Measurements from ENCODE around the gene COL10A1.

Gene COL10A1

GRCh38 chr6:116156405-116157326 is 30.7 kb upstream of the COL10A1 start:
- Histone ChIP-seq H3K9ac (ENCODE audit: low read length) (no peak overlapping the region), H3K27me3 (ENCODE audit: control insufficient read depth in 1 of 2, insufficient read depth in 2 of 2, low read length in 2 of 2) (no peaks in the 10 kb centered on the region), H3K27ac (ENCODE audit: low read depth, low read length) (no peak overlapping the region), H3K9me3 (ENCODE audit: low read length) (no peaks in the 10 kb centered on the region), H3K4me3 (ENCODE audit: low read depth in 1 of 2, low read length in 2 of 2) (no peak overlapping the region), H3K4me1 (ENCODE audit: insufficient read depth, low read length) (no peaks in the 10 kb centered on the region), H3K36me3 (ENCODE audit: insufficient read depth, low read length) (no peaks in the 10 kb centered on the region)

DNA sequence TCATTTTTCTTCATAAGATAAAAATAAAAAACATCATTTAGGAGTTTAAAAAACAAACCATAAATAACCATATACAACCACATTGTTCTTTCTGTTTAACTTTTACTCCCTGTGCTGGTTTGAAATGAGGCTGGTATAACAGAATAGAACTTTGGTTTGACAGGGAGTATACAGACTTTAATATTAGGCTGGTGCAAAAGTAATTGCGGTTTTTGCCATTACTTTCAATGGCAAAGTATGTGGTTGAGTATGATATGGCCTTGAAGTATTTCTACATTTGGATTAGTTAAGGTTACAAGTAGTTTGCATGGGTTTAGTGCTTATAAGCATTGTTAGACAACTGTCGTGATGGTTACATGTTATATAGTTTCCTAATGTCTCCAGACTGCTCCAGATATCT is 29.0 kb upstream of the COL10A1 start:
- H3K4me3 ChIP-seq (ENCODE audit: low read depth in 1 of 2, low read length in 2 of 2) = no peak overlapping the region
- H3K36me3 ChIP-seq (ENCODE audit: insufficient read depth, low read length) = no peaks in the 10 kb centered on the region
- no peak overlapping the region for H3K9ac ChIP-seq (ENCODE audit: low read length)
- no peak overlapping the region for H3K27ac ChIP-seq (ENCODE audit: low read depth, low read length)
- no peaks in the 10 kb centered on the region for H3K4me1 ChIP-seq (ENCODE audit: insufficient read depth, low read length)
- H3K27me3 ChIP-seq (ENCODE audit: control insufficient read depth in 1 of 2, insufficient read depth in 2 of 2, low read length in 2 of 2) = no peaks in the 10 kb centered on the region
- H3K9me3 ChIP-seq (ENCODE audit: low read length) = no peaks in the 10 kb centered on the region

- Histone ChIP-seq H3K9me3 (ENCODE audit: low read length) (no peaks in the 10 kb centered on the region), H3K36me3 (ENCODE audit: insufficient read depth, low read length) (no peaks in the 10 kb centered on the region), H3K4me1 (ENCODE audit: insufficient read depth, low read length) (no peaks in the 10 kb centered on the region), H3K27me3 (ENCODE audit: control insufficient read depth in 1 of 2, insufficient read depth in 2 of 2, low read length in 2 of 2) (no peaks in the 10 kb centered on the region), H3K4me3 (ENCODE audit: low read depth in 1 of 2, low read length in 2 of 2) (no peak overlapping the region), H3K9ac (ENCODE audit: low read length) (no peak overlapping the region), H3K27ac (ENCODE audit: low read depth, low read length) (no peak overlapping the region)
These were observed 26.7 kb upstream of the COL10A1 start for GRCh38 chr6:116152620-116153019.

GRCh38 chr6:116145803-116146675 is 20.1 kb upstream of the COL10A1 start:
- no peaks in the 10 kb centered on the region for H3K36me3 ChIP-seq (ENCODE audit: insufficient read depth, low read length)
- H3K27me3 ChIP-seq (ENCODE audit: control insufficient read depth in 1 of 2, insufficient read depth in 2 of 2, low read length in 2 of 2) = no peaks in the 10 kb centered on the region
- no peak overlapping the region for H3K27ac ChIP-seq (ENCODE audit: low read depth, low read length)
- H3K4me1 ChIP-seq (ENCODE audit: insufficient read depth, low read length) = no peaks in the 10 kb centered on the region
- no peak overlapping the region for H3K4me3 ChIP-seq (ENCODE audit: low read depth in 1 of 2, low read length in 2 of 2)
- no peaks in the 10 kb centered on the region for H3K9me3 ChIP-seq (ENCODE audit: low read length)
- H3K9ac ChIP-seq (ENCODE audit: low read length) = no peak overlapping the region

DNA sequence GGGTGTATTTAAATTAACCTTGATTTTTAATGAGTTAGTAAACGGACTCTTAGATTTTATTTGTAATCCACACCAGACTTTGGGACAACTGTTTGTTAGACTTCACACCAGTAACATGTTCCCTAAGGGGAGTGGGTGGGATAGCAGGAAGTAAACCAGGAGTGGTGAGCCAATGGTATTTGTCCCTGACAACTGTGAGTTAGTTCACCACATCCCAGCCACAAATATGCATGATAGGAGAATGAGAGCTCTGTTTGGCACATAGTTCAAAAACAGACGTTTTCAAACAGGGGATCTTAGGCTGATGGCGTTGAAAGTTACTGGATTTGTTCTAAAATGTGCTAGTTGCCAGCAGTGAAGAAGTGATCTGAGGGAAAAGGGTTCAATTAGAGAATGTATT is 18.7 kb upstream of the COL10A1 start:
- Histone ChIP-seq H3K9ac (ENCODE audit: low read length) (no peak overlapping the region), H3K9me3 (ENCODE audit: low read length) (no peaks in the 10 kb centered on the region), H3K4me3 (ENCODE audit: low read depth in 1 of 2, low read length in 2 of 2) (no peak overlapping the region), H3K27ac (ENCODE audit: low read depth, low read length) (no peak overlapping the region), H3K27me3 (ENCODE audit: control insufficient read depth in 1 of 2, insufficient read depth in 2 of 2, low read length in 2 of 2) (no peaks in the 10 kb centered on the region), H3K36me3 (ENCODE audit: insufficient read depth, low read length) (no peaks in the 10 kb centered on the region), H3K4me1 (ENCODE audit: insufficient read depth, low read length) (no peaks in the 10 kb centered on the region)

GRCh38 chr6:116139917-116140316 is 14.0 kb upstream of the COL10A1 start:
- no peak overlapping the region for H3K4me3 ChIP-seq (ENCODE audit: low read depth in 1 of 2, low read length in 2 of 2)
- H3K27me3 ChIP-seq (ENCODE audit: control insufficient read depth in 1 of 2, insufficient read depth in 2 of 2, low read length in 2 of 2) = no peaks in the 10 kb centered on the region
- H3K9me3 ChIP-seq (ENCODE audit: low read length) = no peaks in the 10 kb centered on the region

DNA sequence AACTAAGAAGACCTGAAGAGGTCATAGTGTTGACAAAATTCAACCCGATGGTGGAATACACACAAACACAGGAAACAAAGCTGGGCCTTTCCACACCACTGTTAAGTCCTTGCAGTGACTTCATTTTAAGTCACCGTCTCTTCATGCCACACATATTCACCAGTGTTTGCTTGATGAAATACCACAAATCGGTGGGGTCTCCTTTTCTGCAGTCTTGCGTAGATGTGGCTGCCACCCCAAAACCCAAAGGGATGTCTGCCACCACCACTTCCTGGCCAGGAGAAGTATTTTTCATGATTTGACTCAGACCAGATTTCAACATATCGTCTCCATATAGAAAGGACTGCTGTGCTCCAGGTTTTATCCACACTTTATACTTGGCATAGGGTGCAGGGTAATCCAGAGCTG is 11.0 kb upstream of the COL10A1 start:
- Histone ChIP-seq H3K27me3 (ENCODE audit: control insufficient read depth in 1 of 2, insufficient read depth in 2 of 2, low read length in 2 of 2) (no peaks in the 10 kb centered on the region), H3K36me3 (ENCODE audit: insufficient read depth, low read length) (no peaks in the 10 kb centered on the region), H3K9ac (ENCODE audit: low read length) (no peak overlapping the region), H3K27ac (ENCODE audit: low read depth, low read length) (no peak overlapping the region), H3K9me3 (ENCODE audit: low read length) (no peaks in the 10 kb centered on the region), H3K4me3 (ENCODE audit: low read depth in 1 of 2, low read length in 2 of 2) (no peak overlapping the region), H3K4me1 (ENCODE audit: insufficient read depth, low read length) (no peaks in the 10 kb centered on the region)

More at GRCh38 chr6:116139917-116140316, 14.0 kb upstream of the COL10A1 start:
- Histone ChIP-seq H3K9ac (ENCODE audit: low read length) (no peak overlapping the region), H3K36me3 (ENCODE audit: insufficient read depth, low read length) (no peaks in the 10 kb centered on the region), H3K27ac (ENCODE audit: low read depth, low read length) (no peak overlapping the region), H3K4me1 (ENCODE audit: insufficient read depth, low read length) (no peaks in the 10 kb centered on the region)

DNA sequence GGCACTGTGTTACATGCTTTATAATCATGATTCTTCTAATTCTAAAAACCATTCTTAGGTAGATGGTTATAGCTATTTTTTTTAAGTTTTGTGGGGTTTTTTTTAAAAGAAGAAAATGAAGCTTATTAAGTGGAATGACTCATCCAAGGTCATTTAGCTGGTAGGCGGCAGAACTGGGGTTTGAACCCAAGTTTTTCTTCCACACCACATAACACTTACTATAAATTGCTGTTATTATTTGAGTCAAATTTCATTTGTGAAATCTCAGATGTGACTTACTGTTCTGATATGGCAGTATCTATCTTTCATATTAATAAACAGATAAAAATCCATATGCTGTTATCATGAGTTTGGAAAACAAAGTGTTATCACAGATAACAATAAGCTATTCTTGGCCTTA is 10.4 kb upstream of the COL10A1 start:
- H3K27ac ChIP-seq (ENCODE audit: low read depth, low read length) = no peak overlapping the region
- no peaks in the 10 kb centered on the region for H3K4me1 ChIP-seq (ENCODE audit: insufficient read depth, low read length)

GRCh38 chr6:116133453-116133852 is 7.5 kb upstream of the COL10A1 start:
- H3K36me3 ChIP-seq (ENCODE audit: insufficient read depth, low read length) = no peaks in the 10 kb centered on the region
- H3K4me3 ChIP-seq (ENCODE audit: low read depth in 1 of 2, low read length in 2 of 2) = no peak overlapping the region
- H3K4me1 ChIP-seq (ENCODE audit: insufficient read depth, low read length) = peaks cover 1% of the 10 kb centered on the region
- no peak overlapping the region for H3K27ac ChIP-seq (ENCODE audit: low read depth, low read length)
- no peaks in the 10 kb centered on the region for H3K27me3 ChIP-seq (ENCODE audit: control insufficient read depth in 1 of 2, insufficient read depth in 2 of 2, low read length in 2 of 2)
- no peak overlapping the region for H3K9ac ChIP-seq (ENCODE audit: low read length)
- H3K9me3 ChIP-seq (ENCODE audit: low read length) = no peaks in the 10 kb centered on the region

More for the DNA sequence above, 10.4 kb upstream of the COL10A1 start:
- Histone ChIP-seq H3K36me3 (ENCODE audit: insufficient read depth, low read length) (no peaks in the 10 kb centered on the region), H3K4me3 (ENCODE audit: low read depth in 1 of 2, low read length in 2 of 2) (no peak overlapping the region), H3K9me3 (ENCODE audit: low read length) (no peaks in the 10 kb centered on the region), H3K9ac (ENCODE audit: low read length) (no peak overlapping the region), H3K27me3 (ENCODE audit: control insufficient read depth in 1 of 2, insufficient read depth in 2 of 2, low read length in 2 of 2) (no peaks in the 10 kb centered on the region)

- Histone ChIP-seq H3K4me3 (ENCODE audit: low read depth in 1 of 2, low read length in 2 of 2) (no peak overlapping the region), H3K9ac (ENCODE audit: low read length) (no peak overlapping the region), H3K4me1 (ENCODE audit: insufficient read depth, low read length) (peaks cover 10% of the 10 kb centered on the region), H3K9me3 (ENCODE audit: low read length) (no peaks in the 10 kb centered on the region), H3K27me3 (ENCODE audit: control insufficient read depth in 1 of 2, insufficient read depth in 2 of 2, low read length in 2 of 2) (no peaks in the 10 kb centered on the region), H3K27ac (ENCODE audit: low read depth, low read length) (no peak overlapping the region), H3K36me3 (ENCODE audit: insufficient read depth, low read length) (no peaks in the 10 kb centered on the region)
These were observed 2.0 kb upstream of the COL10A1 start for GRCh38 chr6:116127771-116128493.

- H3K9me3 ChIP-seq (ENCODE audit: low read length) = no peaks in the 10 kb centered on the region
- H3K9ac ChIP-seq (ENCODE audit: low read length) = no peak overlapping the region
These were observed 5.5 kb downstream of the COL10A1 start for GRCh38 chr6:116120430-116120829.

More at GRCh38 chr6:116120430-116120829, 5.5 kb downstream of the COL10A1 start:
- Histone ChIP-seq H3K36me3 (ENCODE audit: insufficient read depth, low read length) (peaks cover 13% of the 10 kb centered on the region), H3K4me1 (ENCODE audit: insufficient read depth, low read length) (no peaks in the 10 kb centered on the region), H3K27ac (ENCODE audit: low read depth, low read length) (no peak overlapping the region), H3K27me3 (ENCODE audit: control insufficient read depth in 1 of 2, insufficient read depth in 2 of 2, low read length in 2 of 2) (no peaks in the 10 kb centered on the region), H3K4me3 (ENCODE audit: low read depth in 1 of 2, low read length in 2 of 2) (no peak overlapping the region)

Measured in muscle layer of colon (tissue), 2 donors.